ENCODE data around the gene S1PR4. TPM values are rescaled to one million over a fixed set of nuclear protein-coding genes. Genes with fewer than 3 reads are reported as not detected.

The S1PR4 gene
- polyA plus RNA-seq, 4 donors = 0.46 to 5.1 (median 2.4) TPM; not detected in 1

DNA sequence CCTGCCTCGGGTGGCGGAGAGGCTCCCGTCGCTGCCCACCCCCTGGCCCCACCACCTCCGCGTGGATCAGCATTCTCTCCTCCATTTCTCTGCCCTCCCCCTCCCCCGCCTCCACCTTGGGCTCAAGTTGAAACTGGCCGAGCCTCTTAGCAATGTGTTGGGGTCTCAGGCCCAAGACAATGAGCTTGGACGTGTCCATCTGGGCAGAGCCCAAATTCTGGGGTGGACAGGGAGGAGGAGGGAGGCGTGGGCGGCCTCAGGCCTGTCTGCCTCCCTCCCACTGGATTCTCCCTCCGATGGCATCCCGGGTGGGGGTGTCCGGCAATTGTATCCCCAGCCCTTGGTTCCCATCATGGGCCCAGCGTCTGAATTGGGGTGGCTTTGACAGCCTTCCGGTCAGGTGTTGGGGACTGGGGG lies 47.1 kb downstream of the S1PR4 start:
- H3K27ac ChIP-seq (ENCODE audit: low read depth in 1 of 3, low read length in 2 of 3) = no peak overlapping the region
- no peaks in the 10 kb centered on the region for H3K36me3 ChIP-seq (ENCODE audit: control insufficient read depth in 3 of 3, insufficient read depth in 2 of 3, low read depth in 1 of 3, low read length in 3 of 3)
- DNase-seq (no peak), FAIRE-seq (no peak)
- no peaks in the 10 kb centered on the region for H3K4me1 ChIP-seq (ENCODE audit: control insufficient read depth in 3 of 3, insufficient read depth in 2 of 3, low read depth in 1 of 3, low read length in 2 of 3)
- WGBS, 3 donors = 29 to 35% (median 32%) methylated on average over 14 to 16 of the region's 16 CpGs
- H3K9me3 ChIP-seq (ENCODE audit: control insufficient read depth in 2 of 2, insufficient read depth in 1 of 2, low read depth in 1 of 2, low read length in 1 of 2) = no peaks in the 10 kb centered on the region
- no peak overlapping the region for H3K4me3 ChIP-seq (ENCODE audit: low read depth in 1 of 3, low read length in 3 of 3)
- peaks cover 14 to 46% (median 18%) of the 10 kb centered on the region in 3 donors for H3K27me3 ChIP-seq (ENCODE audit: control insufficient read depth in 3 of 3, insufficient read depth in 3 of 3, low read length in 3 of 3)

DNA sequence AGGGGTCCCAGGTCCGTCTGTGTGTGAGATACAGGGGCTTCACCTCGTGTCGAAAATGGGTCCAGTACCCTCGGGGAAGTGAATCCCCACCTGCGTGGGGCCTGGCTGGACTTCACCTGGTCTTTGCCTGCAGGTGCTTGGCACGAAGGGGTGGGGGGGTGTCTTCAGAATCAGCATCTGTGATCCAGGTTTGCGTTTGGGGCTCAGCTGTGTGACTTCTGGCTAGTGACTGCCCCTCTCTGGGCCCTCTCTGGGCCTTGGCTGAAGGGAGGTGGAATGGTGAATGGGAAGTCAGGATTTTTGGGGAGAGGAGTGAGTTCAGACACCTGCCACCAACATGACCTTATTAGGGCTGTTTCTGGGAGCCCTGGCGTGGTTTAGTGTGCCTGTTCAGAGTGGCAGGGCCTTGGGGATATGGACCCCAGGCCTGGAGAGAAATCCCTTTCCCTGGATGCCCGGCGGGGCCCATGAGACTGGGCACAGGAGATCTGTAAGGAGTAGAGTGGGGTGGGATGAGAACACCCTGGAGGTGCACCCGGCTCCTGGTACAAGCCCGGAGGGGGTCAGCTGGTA lies 48.6 kb downstream of the S1PR4 start:
- 51 to 71% (median 53%) methylated on average over 12 of the region's 12 CpGs for WGBS, 3 donors
- Histone ChIP-seq H3K4me1 (ENCODE audit: control insufficient read depth in 3 of 3, insufficient read depth in 2 of 3, low read depth in 1 of 3, low read length in 2 of 3) (no peaks in the 10 kb centered on the region), H3K9me3 (ENCODE audit: control insufficient read depth in 2 of 2, insufficient read depth in 1 of 2, low read depth in 1 of 2, low read length in 1 of 2) (no peaks in the 10 kb centered on the region), H3K27me3 (ENCODE audit: control insufficient read depth in 3 of 3, insufficient read depth in 3 of 3, low read length in 3 of 3) (peaks cover 14 to 46% (median 18%) of the 10 kb centered on the region in 3 donors), H3K27ac (ENCODE audit: low read depth in 1 of 3, low read length in 2 of 3) (no peak overlapping the region), H3K36me3 (ENCODE audit: control insufficient read depth in 3 of 3, insufficient read depth in 2 of 3, low read depth in 1 of 3, low read length in 3 of 3) (no peaks in the 10 kb centered on the region), H3K4me3 (ENCODE audit: low read depth in 1 of 3, low read length in 3 of 3) (no peak overlapping the region)
- DNase-seq (no peak), FAIRE-seq (no peak)

DNA sequence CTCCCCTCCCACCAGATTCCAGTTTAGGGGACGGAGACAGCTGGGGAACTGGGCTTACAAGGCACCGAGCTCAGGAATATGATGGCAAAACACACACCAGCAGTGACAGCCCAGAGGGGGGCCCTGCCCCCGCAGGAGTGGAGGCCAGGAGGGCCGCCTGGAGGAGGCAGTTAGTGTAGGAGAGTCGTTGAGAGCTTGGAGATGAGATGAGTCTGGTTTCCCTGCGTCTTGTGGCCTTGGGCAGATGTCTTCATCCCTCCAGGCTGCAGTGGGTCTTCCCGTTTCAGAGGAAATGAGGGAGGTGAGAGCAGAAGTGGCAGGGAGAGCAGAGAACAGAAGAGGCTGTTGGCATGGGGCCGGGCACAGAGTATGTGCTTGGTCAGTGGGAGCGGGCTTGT lies 50.8 kb downstream of the S1PR4 start:
- Histone ChIP-seq H3K4me1 (ENCODE audit: control insufficient read depth in 3 of 3, insufficient read depth in 2 of 3, low read depth in 1 of 3, low read length in 2 of 3) (no peaks in the 10 kb centered on the region), H3K27ac (ENCODE audit: low read depth in 1 of 3, low read length in 2 of 3) (no peak overlapping the region), H3K9me3 (ENCODE audit: control insufficient read depth in 2 of 2, insufficient read depth in 1 of 2, low read depth in 1 of 2, low read length in 1 of 2) (no peaks in the 10 kb centered on the region), H3K27me3 (ENCODE audit: control insufficient read depth in 3 of 3, insufficient read depth in 3 of 3, low read length in 3 of 3) (peaks cover 14 to 50% (median 18%) of the 10 kb centered on the region in 3 donors), H3K4me3 (ENCODE audit: low read depth in 1 of 3, low read length in 3 of 3) (no peak overlapping the region), H3K36me3 (ENCODE audit: control insufficient read depth in 3 of 3, insufficient read depth in 2 of 3, low read depth in 1 of 3, low read length in 3 of 3) (no peaks in the 10 kb centered on the region)
- DNase-seq (no peak), FAIRE-seq (no peak)
- WGBS, 3 donors = 43 to 50% (median 50%) methylated on average over 9 of the region's 9 CpGs

Other genes starting within 250 kb of the S1PR4 start
- 1 to 10 TPM; 1.1 to 7.8 (median 1.9) TPM for gene ZNF77, start 233.8 kb upstream of the S1PR4 start, polyA plus RNA-seq
- gene TLE6, start 201.2 kb upstream of the S1PR4 start, polyA plus RNA-seq = under 1 TPM in 2 of 4 donors, not detected in 2; 0.75 to 1.00 TPM
- 10 to 100 TPM in 2 of 4 donors, 1 to 10 TPM in 2; 3.8 to 66.0 (median 12.3) TPM for gene TLE2, start 149.5 kb upstream of the S1PR4 start, polyA plus RNA-seq
- gene TLE5, start 116.3 kb upstream of the S1PR4 start, polyA plus RNA-seq = 100 to 1,000 TPM; 308 to 488 (median 351) TPM
- gene GNA11, start 84.4 kb upstream of the S1PR4 start, polyA plus RNA-seq = 100 to 1,000 TPM; 173 to 216 (median 182) TPM
- gene GNA15, start 42.7 kb upstream of the S1PR4 start, polyA plus RNA-seq = 1 to 10 TPM in 3 of 4 donors, under 1 TPM in 1; 0.67 to 2.1 (median 1.7) TPM
- 100 to 1,000 TPM in 2 of 4 donors, 10 to 100 TPM in 2; 37.9 to 217 (median 112) TPM for gene NCLN, start 7.2 kb downstream of the S1PR4 start, polyA plus RNA-seq
- gene CELF5, start 45.9 kb downstream of the S1PR4 start, polyA plus RNA-seq = under 1 TPM in 3 of 4 donors, not detected in 1; 0.53 to 0.70 (median 0.54) TPM
- 10 to 100 TPM in 2 of 4 donors, 1 to 10 TPM in 2; 4.5 to 37.9 (median 8.2) TPM for gene NFIC, start 187.8 kb downstream of the S1PR4 start, polyA plus RNA-seq

Data from small intestine (tissue), 7 donors.